AG09309 (cell line): ENCODE data around the gene CCDC92B.
"Not testable (repeated sequence)": the region's sequence is repeated elsewhere in the genome, so short reads cannot be mapped to it uniquely, and the experiment has no call there.

ENCODE experiments used
- DNase-seq: peaks from one replicate; pipeline ENCODE4 v3.0.0-alpha.2; 2010; ENCODE audit warnings: low read depth
- H3K4me3 ChIP-seq: 2 replicates; pipeline ENCODE4 v1.5.1; 2011; ENCODE audit warnings: mild to moderate bottlenecking, low read depth, low read length, moderate library complexity; ENCODE audit not compliant: control insufficient read depth
- TF ChIP-seq, protein P1 (sequence below): IDR thresholded peaks from 2 replicates; pipeline ENCODE4 v1.5.1; 2011; ENCODE audit warnings: mild to moderate bottlenecking, low read depth, low read length, inconsistent platforms; ENCODE audit not compliant: insufficient read depth, control insufficient read depth; ENCODE audit errors: missing control alignments

CCDC92B gene

DNA sequence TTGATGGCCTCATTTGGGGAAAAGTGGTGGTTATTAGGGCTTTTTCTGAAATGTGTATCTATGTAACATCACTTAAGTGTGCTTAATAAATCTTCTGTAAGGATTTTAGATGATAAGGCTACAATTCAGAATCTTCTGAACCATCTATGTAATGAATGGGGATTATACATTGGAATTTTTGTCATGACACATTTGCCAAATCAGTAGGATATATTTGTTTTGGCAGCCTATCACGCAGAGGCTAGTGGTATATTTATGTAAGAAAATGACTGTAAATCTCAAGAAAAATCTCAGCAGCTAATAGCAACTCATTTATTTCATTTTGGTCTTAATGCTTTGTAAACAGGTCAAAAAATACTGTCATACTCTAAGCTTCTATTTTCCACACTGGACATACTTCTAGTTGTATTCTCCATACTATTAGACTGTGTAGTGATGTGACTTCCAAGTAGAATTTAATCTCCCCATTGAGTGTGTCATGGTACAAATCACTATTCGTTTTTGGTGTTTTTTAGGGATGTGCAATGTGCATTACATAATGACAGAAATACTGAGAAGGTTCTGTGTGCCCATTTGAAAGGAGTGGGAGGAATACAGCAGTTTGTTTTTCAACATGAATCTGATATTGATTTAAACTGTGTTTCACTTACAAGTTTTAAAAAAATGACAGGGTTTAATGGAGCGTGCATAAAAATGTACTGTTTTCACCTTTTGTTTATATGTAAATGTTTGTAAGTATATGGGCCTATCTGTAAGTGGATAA, 67.1 kb downstream of the CCDC92B start:
- TF ChIP-seq, protein P1, sequence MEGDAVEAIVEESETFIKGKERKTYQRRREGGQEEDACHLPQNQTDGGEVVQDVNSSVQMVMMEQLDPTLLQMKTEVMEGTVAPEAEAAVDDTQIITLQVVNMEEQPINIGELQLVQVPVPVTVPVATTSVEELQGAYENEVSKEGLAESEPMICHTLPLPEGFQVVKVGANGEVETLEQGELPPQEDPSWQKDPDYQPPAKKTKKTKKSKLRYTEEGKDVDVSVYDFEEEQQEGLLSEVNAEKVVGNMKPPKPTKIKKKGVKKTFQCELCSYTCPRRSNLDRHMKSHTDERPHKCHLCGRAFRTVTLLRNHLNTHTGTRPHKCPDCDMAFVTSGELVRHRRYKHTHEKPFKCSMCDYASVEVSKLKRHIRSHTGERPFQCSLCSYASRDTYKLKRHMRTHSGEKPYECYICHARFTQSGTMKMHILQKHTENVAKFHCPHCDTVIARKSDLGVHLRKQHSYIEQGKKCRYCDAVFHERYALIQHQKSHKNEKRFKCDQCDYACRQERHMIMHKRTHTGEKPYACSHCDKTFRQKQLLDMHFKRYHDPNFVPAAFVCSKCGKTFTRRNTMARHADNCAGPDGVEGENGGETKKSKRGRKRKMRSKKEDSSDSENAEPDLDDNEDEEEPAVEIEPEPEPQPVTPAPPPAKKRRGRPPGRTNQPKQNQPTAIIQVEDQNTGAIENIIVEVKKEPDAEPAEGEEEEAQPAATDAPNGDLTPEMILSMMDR = no peak
- H3K4me3 ChIP-seq = no peak overlapping the region
- no peak for DNase-seq

DNA sequence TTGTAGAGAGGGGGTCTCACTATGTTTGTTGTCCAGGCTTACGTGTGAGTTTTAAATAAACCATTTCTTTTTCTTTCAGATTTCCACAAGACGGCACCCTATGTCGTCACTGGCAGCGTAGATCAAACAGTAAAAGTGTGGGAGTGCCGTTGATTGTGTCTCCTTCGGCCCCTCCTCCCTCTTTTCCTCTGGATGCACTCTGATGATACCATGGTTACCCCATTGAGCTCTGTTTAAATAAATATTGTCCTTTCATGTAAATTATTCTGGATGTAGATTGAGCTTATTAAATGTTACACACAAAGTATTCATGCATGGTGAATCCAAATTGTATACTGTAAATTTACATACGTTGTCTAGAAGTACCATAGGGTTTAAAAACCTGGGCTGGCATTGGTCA, 67.8 kb downstream of the CCDC92B start:
- no peak overlapping the region for H3K4me3 ChIP-seq
- TF ChIP-seq, protein P1 = no peak
- no peak for DNase-seq

DNA sequence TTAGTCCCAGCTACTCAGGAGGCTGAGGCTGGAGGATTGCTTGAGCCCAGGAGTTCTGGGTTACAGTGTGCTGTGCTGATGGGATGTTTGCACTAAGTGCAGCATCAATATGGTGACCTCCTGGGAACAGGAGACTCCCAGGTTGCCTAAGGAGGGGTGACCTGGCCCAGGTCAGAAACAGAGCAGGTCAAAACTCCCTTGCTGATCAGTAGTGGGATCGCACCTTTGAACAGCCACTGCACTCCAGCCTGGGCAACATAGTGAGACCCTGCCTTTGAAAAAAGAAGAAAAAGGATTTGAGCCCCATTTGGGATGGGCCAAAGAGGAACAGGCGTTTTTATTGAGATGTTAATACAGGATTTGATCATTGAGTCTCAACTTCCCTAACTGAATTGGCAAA, 68.5 kb downstream of the CCDC92B start:
- TF ChIP-seq, protein P1 = no peak
- H3K4me3 ChIP-seq = no peak overlapping the region
- DNase-seq = no peak

DNA sequence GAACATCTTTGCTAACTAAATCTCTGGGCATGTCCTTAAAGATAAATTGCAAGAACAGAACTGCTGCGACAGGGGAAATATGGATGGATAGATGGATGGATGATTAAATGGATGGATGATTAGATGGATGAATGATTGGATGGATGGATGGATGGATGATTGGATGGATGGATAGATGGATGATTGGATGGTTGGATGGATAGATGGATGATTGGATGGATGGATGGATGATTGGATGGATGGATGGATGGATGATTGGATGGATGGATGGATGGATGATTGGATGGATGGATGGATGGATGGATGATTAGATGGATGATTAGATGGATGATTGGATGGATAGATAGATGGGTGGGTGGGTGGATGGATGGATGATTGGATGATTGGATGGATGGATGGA, 70.2 kb downstream of the CCDC92B start:
- H3K4me3 ChIP-seq, DNase-seq: not testable (repeated sequence)
